Stomach (tissue), 9 donors: ENCODE data around the gene CHGA. TPM values are rescaled to one million over a fixed set of nuclear protein-coding genes. Genes with fewer than 3 reads are reported as not detected.

ENCODE experiments used
- DNase-seq, 2 donors: peaks; one replicate each; pipeline versions ENCODE4 v3.0.0 to v3.0.0-alpha.2; 2013 to 2019
- H3K27ac ChIP-seq, 5 donors: fragments of 200-600 bp in 4 of 5; sonication (generic) in 4 of 5; one replicate each; pipeline ENCODE4 v1.5.1; 2013 to 2019; ENCODE audit warnings: mild to moderate bottlenecking in 1 of 5, moderate library complexity in 1 of 5
- H3K27me3 ChIP-seq, 3 donors: fragments of 200-600 bp; sonication (generic); one replicate each; pipeline ENCODE4 v1.5.1; 2017 to 2019; ENCODE audit warnings: mixed run types in 1 of 3
- H3K36me3 ChIP-seq, 4 donors: fragments of 200-600 bp; sonication (generic); 1 replicate in 3 of 4; 2 replicates in 1 of 4; pipeline ENCODE4 v1.5.1; 2016 to 2019
- H3K4me1 ChIP-seq, 4 donors: fragments of 200-600 bp; sonication (generic); one replicate each; pipeline ENCODE4 v1.5.1; 2016 to 2019
- H3K4me3 ChIP-seq, 4 donors: fragments of 200-600 bp; sonication (generic) in 3 of 4; one replicate each; pipeline ENCODE4 v1.5.1; 2016 to 2019; ENCODE audit warnings: mild to moderate bottlenecking in 1 of 4
- H3K9me3 ChIP-seq, 4 donors: fragments of 200-600 bp; sonication (generic); one replicate each; pipeline ENCODE4 v1.5.1; 2016 to 2019
- EP300 ChIP-seq: sonication (generic); formaldehyde crosslinking; IDR thresholded peaks from one replicate; pipeline ENCODE4 v1.6.1; 2017; ENCODE audit warnings: antibody characterized with exemption
- POLR2A ChIP-seq, 4 donors: fragments of 450-650 bp; IDR thresholded peaks; one replicate each; pipeline ENCODE4 v1.6.1; 2016; ENCODE audit warnings: antibody characterized with exemption in 4 of 4, control low read depth in 2 of 4, mild to moderate bottlenecking in 1 of 4, moderate library complexity in 1 of 4
- POLR2AphosphoS5 ChIP-seq, 3 donors: sonication (generic); formaldehyde crosslinking; IDR thresholded peaks; one replicate each; pipeline ENCODE4 v1.6.1; 2016; ENCODE audit warnings: antibody characterized with exemption in 3 of 3
- WGBS, 5 donors: extraction: QIAGEN DNeasy Blood & Tissue Kit in 3 of 5; methylation state at CpG; one replicate each; pipeline versions ENCODE4 v1.1.5 to v1.1.7; 2013 to 2018; 5-methylcytosine and 5-hydroxymethylcytosine counted together
- intact Hi-C: fragments of 100-400 bp; cut with DNase I; formaldehyde crosslinking; loops from one replicate; pipeline ENCODE4 v1.15.1; 2023; ENCODE audit warnings: low total_unique reads
- polyA plus RNA-seq, 3 donors: library from polyadenylated mRNA; stranded (reverse); fragments of 200-250 nt; gene quantifications; one replicate each; pipeline ENCODE4 v1.2.3, GENCODE V29; 2013
- total RNA-seq, 5 donors: library from RNA; depleted of rRNA; stranded (reverse); fragments of >200 nt; gene quantifications; one replicate each; pipeline versions ENCODE4 v1.1.0 to v1.2.3, GENCODE V29; 2014 to 2016
- TF ChIP-seq, protein P1 (sequence below), 7 experiments: fragments of 450-650 bp in 4 of 7; fragments of 200-600 bp in 3 of 7; sonication (generic) in 3 of 7; IDR thresholded peaks; one replicate each; pipeline ENCODE4 v1.5.1; 2016 to 2019; ENCODE audit warnings: antibody characterized with exemption in 7 of 7, control low read depth in 2 of 7, mild to moderate bottlenecking in 1 of 7
- donor health status: healthy with polysubstance abuse.
- donor health status: Bipolar disorder and iron deficiency.
- donor health status: healthy.

Gene CHGA
- total and polyA plus RNA-seq, 8 donors: 2.3 to 455 (median 132) TPM

DNA sequence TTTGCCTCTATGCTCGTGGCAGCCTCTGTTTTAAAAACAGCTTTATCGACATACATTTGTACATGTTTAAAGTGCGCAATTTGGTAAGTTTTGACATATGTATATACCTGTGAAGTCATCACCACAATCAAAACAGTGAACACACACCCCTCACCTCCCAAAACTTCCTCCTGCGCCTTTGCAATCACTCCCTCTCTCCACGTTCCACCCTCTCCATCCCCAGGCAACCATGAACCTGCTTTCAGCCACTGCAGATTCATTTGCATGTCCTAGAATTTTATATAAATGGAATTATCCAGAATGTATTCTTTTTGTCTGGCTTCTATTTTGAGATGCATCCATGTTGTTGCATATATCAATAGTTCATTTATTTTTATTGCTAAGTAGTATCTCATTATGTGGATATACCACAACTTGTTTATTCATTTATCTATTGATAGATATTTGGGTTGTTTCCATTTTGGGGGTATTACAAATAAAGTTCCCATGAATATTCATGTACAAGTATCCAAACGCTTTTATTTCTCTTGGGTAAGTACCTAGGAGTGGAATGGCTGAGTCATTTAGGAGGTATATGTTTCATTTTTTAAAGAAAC lies 15.5 kb upstream of the CHGA start:
- no peak for DNase-seq
- H3K27me3 ChIP-seq: peaks cover 0 to 26% (median 12%) of the 10 kb centered on the region in 3 donors
- 66 to 73% (median 72%) methylated on average over 6 of the region's 6 CpGs for WGBS, 5 donors
- TF ChIP-seq EP300 (no peak), POLR2A (IDR thresholded peaks at IDR 0.05) (no peak), POLR2AphosphoS5 (IDR thresholded peaks at IDR 0.05) (no peak)
- TF ChIP-seq, protein P1, sequence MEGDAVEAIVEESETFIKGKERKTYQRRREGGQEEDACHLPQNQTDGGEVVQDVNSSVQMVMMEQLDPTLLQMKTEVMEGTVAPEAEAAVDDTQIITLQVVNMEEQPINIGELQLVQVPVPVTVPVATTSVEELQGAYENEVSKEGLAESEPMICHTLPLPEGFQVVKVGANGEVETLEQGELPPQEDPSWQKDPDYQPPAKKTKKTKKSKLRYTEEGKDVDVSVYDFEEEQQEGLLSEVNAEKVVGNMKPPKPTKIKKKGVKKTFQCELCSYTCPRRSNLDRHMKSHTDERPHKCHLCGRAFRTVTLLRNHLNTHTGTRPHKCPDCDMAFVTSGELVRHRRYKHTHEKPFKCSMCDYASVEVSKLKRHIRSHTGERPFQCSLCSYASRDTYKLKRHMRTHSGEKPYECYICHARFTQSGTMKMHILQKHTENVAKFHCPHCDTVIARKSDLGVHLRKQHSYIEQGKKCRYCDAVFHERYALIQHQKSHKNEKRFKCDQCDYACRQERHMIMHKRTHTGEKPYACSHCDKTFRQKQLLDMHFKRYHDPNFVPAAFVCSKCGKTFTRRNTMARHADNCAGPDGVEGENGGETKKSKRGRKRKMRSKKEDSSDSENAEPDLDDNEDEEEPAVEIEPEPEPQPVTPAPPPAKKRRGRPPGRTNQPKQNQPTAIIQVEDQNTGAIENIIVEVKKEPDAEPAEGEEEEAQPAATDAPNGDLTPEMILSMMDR (IDR thresholded peaks at IDR 0.05): no peak
- H3K9me3 ChIP-seq: no peaks in the 10 kb centered on the region
- H3K4me1 ChIP-seq: no peaks in the 10 kb centered on the region
- intact Hi-C loops: no loop called here
- no peak overlapping the region for H3K4me3 ChIP-seq
- H3K36me3 ChIP-seq: no peaks in the 10 kb centered on the region
- no peak overlapping the region for H3K27ac ChIP-seq

DNA sequence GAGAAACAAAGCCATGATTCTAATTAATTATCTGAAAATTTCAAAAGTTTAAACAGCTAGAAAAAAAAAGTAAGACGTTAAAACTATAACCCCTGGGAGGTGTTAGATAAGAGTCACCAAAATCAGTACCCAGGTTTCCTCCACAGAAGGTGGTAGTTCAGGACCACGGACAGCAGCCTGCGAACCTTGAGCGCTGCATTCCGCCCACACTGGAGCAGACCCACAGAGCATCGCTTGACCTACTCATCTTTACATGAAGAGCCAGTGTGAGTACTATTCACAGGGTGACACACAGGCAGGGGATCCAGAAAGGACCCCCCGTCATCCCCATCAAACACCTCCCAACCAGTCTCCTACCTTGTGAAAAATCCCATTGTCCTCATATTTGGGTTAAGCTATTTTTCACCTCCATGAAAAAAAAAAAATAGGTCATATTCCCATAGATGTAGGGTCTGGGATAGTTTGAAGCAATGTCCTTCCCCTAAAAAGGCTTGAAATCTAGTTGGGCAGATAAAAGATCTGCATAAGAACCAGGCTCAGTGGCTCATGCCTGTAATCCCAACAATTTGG lies 8.8 kb upstream of the CHGA start:
- intact Hi-C loops: no loop called here
- H3K9me3 ChIP-seq: no peaks in the 10 kb centered on the region
- no peaks in the 10 kb centered on the region for H3K4me1 ChIP-seq
- peak in 1 of 2 donors; percentile 67 for DNase-seq
- H3K36me3 ChIP-seq: no peaks in the 10 kb centered on the region
- 2 to 14% (median 12%) methylated on average over 7 of the region's 7 CpGs for WGBS, 5 donors
- no peak overlapping the region for H3K27ac ChIP-seq
- TF ChIP-seq POLR2A (IDR thresholded peaks at IDR 0.05) (no peak), EP300 (no peak), POLR2AphosphoS5 (IDR thresholded peaks at IDR 0.05) (no peak)
- TF ChIP-seq, protein P1 (IDR thresholded peaks at IDR 0.05): no peak
- no peak overlapping the region for H3K4me3 ChIP-seq
- peaks cover 0 to 44% (median 6%) of the 10 kb centered on the region in 3 donors for H3K27me3 ChIP-seq

DNA sequence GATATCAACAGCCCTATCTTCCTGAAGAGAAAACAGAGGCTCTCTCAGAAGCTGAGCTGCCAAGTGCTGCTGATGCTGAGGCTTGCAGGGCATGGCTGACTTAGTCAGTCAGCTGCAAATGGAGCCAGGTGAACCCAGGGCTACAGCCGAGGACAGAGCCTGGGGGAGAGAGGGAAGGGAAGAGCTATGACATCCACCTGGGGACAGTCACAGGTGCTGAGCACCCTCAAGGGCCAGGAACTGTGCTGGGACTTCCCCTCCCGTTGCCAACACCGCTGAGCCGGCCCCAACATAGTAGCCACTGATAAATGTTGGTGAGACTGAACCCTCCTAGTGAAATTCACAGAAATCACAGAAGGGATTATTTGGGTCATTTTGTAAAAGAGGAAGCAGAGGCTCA lies 6.7 kb upstream of the CHGA start:
- no peak for DNase-seq
- no peaks in the 10 kb centered on the region for H3K4me1 ChIP-seq
- no peak overlapping the region for H3K27ac ChIP-seq
- H3K27me3 ChIP-seq: peaks cover 0 to 63% (median 6%) of the 10 kb centered on the region in 3 donors
- no peaks in the 10 kb centered on the region for H3K36me3 ChIP-seq
- H3K4me3 ChIP-seq: no peak overlapping the region
- intact Hi-C loops: no loop called here
- WGBS, 5 donors: 60 to 77% (median 66%) methylated on average over 4 of the region's 4 CpGs
- no peaks in the 10 kb centered on the region for H3K9me3 ChIP-seq
- TF ChIP-seq, protein P1 (IDR thresholded peaks at IDR 0.05): no peak
- no peak for TF ChIP-seq POLR2AphosphoS5 (IDR thresholded peaks at IDR 0.05)
- TF ChIP-seq EP300: no peak
- no peak for TF ChIP-seq POLR2A (IDR thresholded peaks at IDR 0.05)

DNA sequence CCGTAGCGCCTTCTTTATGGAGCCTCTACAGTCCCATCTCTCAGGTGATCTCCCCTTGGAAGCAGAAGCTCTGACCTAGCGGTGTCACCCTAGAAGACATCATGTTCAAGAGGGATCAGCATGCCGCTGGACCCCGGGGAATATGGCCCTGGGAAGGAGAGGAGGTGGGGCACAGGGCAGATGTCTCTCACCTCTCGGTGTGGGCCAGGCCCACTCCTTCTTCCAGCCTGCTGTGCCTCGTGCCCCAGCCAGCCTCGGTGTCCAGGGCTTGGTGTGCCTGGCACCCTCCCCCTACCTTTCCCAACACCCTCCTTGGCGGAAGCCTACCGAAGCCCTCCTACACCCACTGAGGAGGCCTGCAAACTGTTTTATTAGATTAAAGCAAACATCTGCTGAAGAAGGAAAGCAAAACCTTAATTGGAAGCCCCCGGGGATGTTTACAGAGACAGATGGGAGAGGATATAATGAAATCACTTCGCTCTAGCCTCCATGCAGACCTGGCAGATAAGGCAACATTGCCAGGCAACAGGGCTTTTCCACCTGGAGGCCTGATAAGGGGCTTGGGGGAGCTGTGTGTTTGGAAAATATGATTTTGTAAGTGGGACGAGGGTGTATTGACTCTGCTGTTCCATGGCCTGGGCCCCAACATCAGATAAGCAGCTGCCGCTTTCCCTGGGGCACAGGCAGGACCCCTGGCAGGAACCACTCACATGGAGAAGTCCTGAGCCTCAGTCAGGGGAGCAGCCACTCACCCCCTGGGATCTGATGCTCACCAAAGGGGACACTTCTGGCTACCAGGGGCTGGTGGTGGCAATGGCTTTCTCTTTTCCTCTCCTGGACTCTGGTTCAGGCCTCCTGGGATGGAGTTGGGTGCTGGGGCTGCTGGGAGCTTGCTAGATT lies 5.7 kb upstream of the CHGA start:
- no peak overlapping the region for H3K27ac ChIP-seq

More for the DNA sequence above, 5.7 kb upstream of the CHGA start:
- peak in 1 of 2 donors; percentile 68 for DNase-seq
- intact Hi-C loops: no loop called here
- Histone ChIP-seq H3K4me1 (no peaks in the 10 kb centered on the region), H3K36me3 (no peaks in the 10 kb centered on the region), H3K9me3 (no peaks in the 10 kb centered on the region), H3K27me3 (peaks cover 0 to 74% (median 13%) of the 10 kb centered on the region in 3 donors), H3K4me3 (no peak overlapping the region)
- TF ChIP-seq, protein P1 (IDR thresholded peaks at IDR 0.05): no peak
- TF ChIP-seq EP300: no peak
- no peak for TF ChIP-seq POLR2AphosphoS5 (IDR thresholded peaks at IDR 0.05)
- WGBS, 5 donors: 52 to 67% (median 60%) methylated on average over 11 to 14 of the region's 14 CpGs
